ENCODE measurements around the gene BOK. TPM values are rescaled to one million over a fixed set of nuclear protein-coding genes. Genes with fewer than 3 reads are reported as not detected.
"Not testable (repeated sequence)": the region's sequence is repeated elsewhere in the genome, so short reads cannot be mapped to it uniquely, and the experiment has no call there.

BOK gene
- total and polyA plus RNA-seq, 2 of the 4 experiments (the other 2 are of a cell fraction): 13.3 to 34.4 TPM

GRCh38 chr2:241566468-241566867, 7.9 kb downstream of the BOK start:
- Histone ChIP-seq H4K8ac (ENCODE audit: low read depth in 2 of 2, low read length in 2 of 2) (no peak overlapping the region), H2AK5ac (ENCODE audit: low read depth, low read length) (no peak overlapping the region), H3K4ac (ENCODE audit: low read depth, low read length) (no peak overlapping the region), H3K27me3 (ENCODE audit: control insufficient read depth, insufficient read depth, low read length) (no peaks in the 10 kb centered on the region), H2AK9ac (replicated peaks; ENCODE audit: low read depth, low read length, poor library complexity) (no peak overlapping the region), H3K23ac (ENCODE audit: low read depth, low read length) (no peak overlapping the region), H3K9me1 (ENCODE audit: insufficient read depth, low read length) (peaks cover 10% of the 10 kb centered on the region), H3K79me1 (ENCODE audit: low read depth in 1 of 2, low read length in 2 of 2) (peaks cover 12 to 44% of the 10 kb centered on the region in 2 experiments; a peak in 3 of 4 replicates), H3K4me1 (ENCODE audit: control insufficient read depth, insufficient read depth, low read length) (peaks cover 4% of the 10 kb centered on the region), H3K14ac (replicated peaks; ENCODE audit: low read depth, low read length) (no peak overlapping the region), H3K36me3 (ENCODE audit: control insufficient read depth, insufficient read depth, low read length) (peaks cover 30% of the 10 kb centered on the region), H2BK5ac (ENCODE audit: low read depth, low read length, poor library complexity, severe bottlenecking) (no peak overlapping the region), H3K27ac (ENCODE audit: insufficient read depth, low read length) (no peak overlapping the region), H4K5ac (ENCODE audit: low read depth, low read length) (no peak overlapping the region), H2BK20ac (ENCODE audit: low read depth, low read length) (no peak overlapping the region), H3K4me3 (ENCODE audit: insufficient read depth, low read depth, low read length) (no peak overlapping the region), H2BK120ac (ENCODE audit: low read depth, low read length) (no peak overlapping the region), H2BK15ac (ENCODE audit: low read depth, low read length) (no peak overlapping the region), H4K91ac (ENCODE audit: insufficient read depth, low read depth, low read length) (no peak overlapping the region), H4K20me1 (ENCODE audit: insufficient read depth, low read length) (peaks cover 46% of the 10 kb centered on the region), H2AFZ (replicated peaks; ENCODE audit: low read length, poor library complexity) (no peak overlapping the region), H3K56ac (ENCODE audit: extremely low read depth, insufficient read depth, low read length) (no peak overlapping the region), H3K4me2 (ENCODE audit: low read depth, low read length) (no peak overlapping the region), H3K9me3 (ENCODE audit: control insufficient read depth, insufficient read depth, low read length) (no peaks in the 10 kb centered on the region), H3K9ac (ENCODE audit: low read depth, low read length) (no peak overlapping the region), H3K18ac (ENCODE audit: low read depth, low read length) (no peak overlapping the region)
- no peak for TF ChIP-seq SMC3 (IDR thresholded peaks at IDR 0.05; ENCODE audit: low read depth, low read length)
- CTCF ChIA-PET: no interaction called here
- BruUV-seq (replicated peaks): no TSS peak
- in situ Hi-C loops (cut with MboI; ENCODE audit: low sequenced_read_pairs): no loop called here
- dilution Hi-C loops (cut with HindIII; ENCODE audit: low sequenced_read_pairs, unreplicated experiment): no loop called here
- DNase-seq (no peak), ATAC-seq (ENCODE audit: low read depth) (no peak)
- WGBS, 2 experiments (ENCODE audit: extremely low coverage in 2 of 2, insufficient read length in 1 of 2): no CpG with 5 or more reads among the region's 7 CpGs
- POLR2A ChIA-PET (ENCODE audit: unreplicated experiment): no interaction called here
- intact Hi-C loops (cut with micrococcal nuclease): no loop called here

- intact Hi-C loops (cut with micrococcal nuclease); H3K27me3 ChIP-seq (ENCODE audit: control insufficient read depth, insufficient read depth, low read length); DNase-seq; dilution Hi-C loops (cut with HindIII; ENCODE audit: low sequenced_read_pairs, unreplicated experiment); H3K27ac ChIP-seq (ENCODE audit: insufficient read depth, low read length); H3K18ac ChIP-seq (ENCODE audit: low read depth, low read length); H2AFZ ChIP-seq (replicated peaks; ENCODE audit: low read length, poor library complexity); CTCF ChIA-PET; in situ Hi-C loops (cut with MboI; ENCODE audit: low sequenced_read_pairs); H3K23ac ChIP-seq (ENCODE audit: low read depth, low read length); H2AK5ac ChIP-seq (ENCODE audit: low read depth, low read length); POLR2A ChIA-PET (ENCODE audit: unreplicated experiment); H3K4ac ChIP-seq (ENCODE audit: low read depth, low read length); H4K91ac ChIP-seq (ENCODE audit: insufficient read depth, low read depth, low read length); H3K4me3 ChIP-seq (ENCODE audit: insufficient read depth, low read depth, low read length); H3K9ac ChIP-seq (ENCODE audit: low read depth, low read length); H3K4me1 ChIP-seq (ENCODE audit: control insufficient read depth, insufficient read depth, low read length); H2BK20ac ChIP-seq (ENCODE audit: low read depth, low read length); H3K14ac ChIP-seq (replicated peaks; ENCODE audit: low read depth, low read length); ATAC-seq (ENCODE audit: low read depth); H2BK15ac ChIP-seq (ENCODE audit: low read depth, low read length); H3K9me3 ChIP-seq (ENCODE audit: control insufficient read depth, insufficient read depth, low read length); H2AK9ac ChIP-seq (replicated peaks; ENCODE audit: low read depth, low read length, poor library complexity); H3K4me2 ChIP-seq (ENCODE audit: low read depth, low read length); H2BK120ac ChIP-seq (ENCODE audit: low read depth, low read length); H2BK5ac ChIP-seq (ENCODE audit: low read depth, low read length, poor library complexity, severe bottlenecking); H3K56ac ChIP-seq (ENCODE audit: extremely low read depth, insufficient read depth, low read length); BruUV-seq (replicated peaks); H3K9me1 ChIP-seq (ENCODE audit: insufficient read depth, low read length); H4K5ac ChIP-seq (ENCODE audit: low read depth, low read length); H4K8ac ChIP-seq (ENCODE audit: low read depth in 2 of 2, low read length in 2 of 2): not testable (repeated sequence)
- H4K20me1 ChIP-seq (ENCODE audit: insufficient read depth, low read length): peaks cover 42% of the 10 kb centered on the region
- 96% methylated on average over 4 of the region's 15 CpGs; no CpG with 5 or more reads in 1 of the 2 experiments for WGBS, 2 experiments (ENCODE audit: extremely low coverage in 2 of 2, insufficient read length in 1 of 2)
- peaks cover 10 to 39% of the 10 kb centered on the region in 2 experiments; a peak in 3 of 4 replicates for H3K79me1 ChIP-seq (ENCODE audit: low read depth in 1 of 2, low read length in 2 of 2)
- H3K36me3 ChIP-seq (ENCODE audit: control insufficient read depth, insufficient read depth, low read length): peaks cover 35% of the 10 kb centered on the region
These were observed 8.7 kb downstream of the BOK start for GRCh38 chr2:241567266-241567665.
